ENCODE data around the gene ZNF268.

- TF ChIP-seq POLR2A (IDR thresholded peaks at IDR 0.05; ENCODE audit: low read depth, low read length) (no peak), POLR2AphosphoS5 (IDR thresholded peaks at IDR 0.05; ENCODE audit: low read depth, low read length) (no peak)
Observed at GRCh38 chr12:133190176-133190575, 8.9 kb downstream of the ZNF268 start.

Data from GM12892 (cell line).